GM12873 (cell line): ENCODE measurements around the gene SYNE1.

Experiments used
- CTCF ChIP-seq: IDR thresholded peaks from 2 replicates; pipeline ENCODE4 v1.5.1; 2012; ENCODE audit warnings: low read depth, mild to moderate bottlenecking, moderate library complexity, low read length, control low read depth; ENCODE audit not compliant: insufficient read depth; ENCODE audit errors: missing control alignments

SYNE1 gene

GRCh38 chr6:152241013-152241766 lies 396.0 kb downstream of the SYNE1 start:
- no peak for TF ChIP-seq CTCF

- no peak for TF ChIP-seq CTCF
Observed at GRCh38 chr6:152240436-152240835, 396.7 kb downstream of the SYNE1 start.

GRCh38 chr6:152236370-152237097 lies 400.6 kb downstream of the SYNE1 start:
- TF ChIP-seq CTCF, result no peak

GRCh38 chr6:152233547-152234320 lies 403.4 kb downstream of the SYNE1 start:
- TF ChIP-seq CTCF, result no peak

- TF ChIP-seq CTCF, result no peak
Observed at GRCh38 chr6:152232501-152233151, 404.5 kb downstream of the SYNE1 start.

- TF ChIP-seq CTCF, result no peak
Observed at GRCh38 chr6:152229330-152229729, 407.8 kb downstream of the SYNE1 start.

GRCh38 chr6:152226119-152226518 lies 411.0 kb downstream of the SYNE1 start:
- no peak for TF ChIP-seq CTCF
